WTC11 (cell line): ENCODE data around the gene TNXB.
"Not testable (repeated sequence)": the region's sequence is repeated elsewhere in the genome, so short reads cannot be mapped to it uniquely, and the experiment has no call there.

Experiments used
- ATF2 ChIP-seq: sonication (generic); formaldehyde crosslinking; IDR thresholded peaks from 2 replicates; pipeline ENCODE4 v1.8.1; 2022; ENCODE audit warnings: low read depth, missing genetic modification reagents, borderline replicate concordance
- ATF6 ChIP-seq: sonication (generic); formaldehyde crosslinking; IDR thresholded peaks from 2 replicates; pipeline ENCODE4 v1.8.1; 2023; ENCODE audit warnings: mild to moderate bottlenecking, missing genetic modification reagents
- CTCF ChIP-seq: fragments of 200-600 bp; IDR thresholded peaks from 2 replicates; pipeline ENCODE4 v1.8.0; 2022; ENCODE audit warnings: antibody characterized with exemption
- ESRRA ChIP-seq: sonication (generic); formaldehyde crosslinking; IDR thresholded peaks from 2 replicates; pipeline ENCODE4 v1.8.1; 2022; ENCODE audit warnings: mild to moderate bottlenecking, missing genetic modification reagents, borderline replicate concordance
- GABPB1 ChIP-seq: sonication (generic); formaldehyde crosslinking; IDR thresholded peaks from 2 replicates; pipeline ENCODE4 v1.8.1; 2023; ENCODE audit warnings: mild to moderate bottlenecking, missing genetic modification reagents
- JUN ChIP-seq: sonication (generic); formaldehyde crosslinking; IDR thresholded peaks from 2 replicates; pipeline ENCODE4 v1.8.0; 2023; ENCODE audit warnings: mild to moderate bottlenecking, missing genetic modification reagents
- MAX ChIP-seq: sonication (generic); formaldehyde crosslinking; IDR thresholded peaks from 2 replicates; pipeline ENCODE4 v1.8.0; 2022; ENCODE audit warnings: mild to moderate bottlenecking, missing genetic modification reagents
- NFYB ChIP-seq: sonication (generic); formaldehyde crosslinking; conservative IDR thresholded peaks from 2 replicates; pipeline ENCODE4 v1.8.0; 2022; ENCODE audit warnings: low read depth, missing genetic modification reagents
- PRDM15 ChIP-seq: sonication (generic); formaldehyde crosslinking; IDR thresholded peaks from 2 replicates; pipeline ENCODE4 v1.8.0; 2022; ENCODE audit warnings: missing genetic modification reagents
- TEAD1 ChIP-seq: sonication (generic); formaldehyde crosslinking; IDR thresholded peaks from 2 replicates; pipeline ENCODE4 v1.8.0; 2022; ENCODE audit warnings: mild to moderate bottlenecking, missing genetic modification reagents
- TEAD4 ChIP-seq: sonication (generic); formaldehyde crosslinking; IDR thresholded peaks from 2 replicates; pipeline ENCODE4 v1.8.0; 2022; ENCODE audit warnings: mild to moderate bottlenecking, missing genetic modification reagents

- TF ChIP-seq CTCF; JUN (CRISPR knock-in tag); NFYB (CRISPR knock-in tag); TEAD4 (CRISPR knock-in tag); PRDM15 (CRISPR knock-in tag); MAX; TEAD1 (CRISPR knock-in tag); GABPB1 (CRISPR knock-in tag); ATF6 (CRISPR knock-in tag); ESRRA (CRISPR knock-in tag); ATF2: not testable (repeated sequence)
Observed at GRCh38 chr6:32007086-32007485, 102.1 kb downstream of the TNXB start.
